Activated B cell treated with CpG ODN at 0.5 μM for 24 hours (primary cell): ENCODE data around the gene PSMG4. TPM values are rescaled to one million over a fixed set of nuclear protein-coding genes. Genes with fewer than 3 reads are reported as not detected.

Experiments used
- ATAC-seq: fragments of 200-7000 bp; cut with Tn5 transposase; one replicate; pipeline ENCODE4 v1.10.0; 2021; ENCODE audit warnings: low read depth, mild to moderate bottlenecking, moderate library complexity
- CTCF ChIA-PET: fragments of 350-600 bp; sonication (Branson Sonifier 250); formaldehyde crosslinking; loops from one replicate; lab custom pipeline; 2021; ENCODE audit warnings: antibody characterized with exemption; lab: Charles Lee
- POLR2A ChIA-PET: fragments of 350-600 bp; sonication (Branson Sonifier 250); formaldehyde crosslinking; loops from one replicate; lab custom pipeline; 2021; ENCODE audit warnings: antibody characterized with exemption; lab: Charles Lee
- DNase-seq: peaks from one replicate; pipeline ENCODE4 v3.0.0; 2022
- H3K27ac Mint-ChIP-seq: one replicate; pipeline ENCODE4 v1.8.0; 2020; ENCODE audit warnings: mixed read lengths
- H3K27me3 Mint-ChIP-seq: one replicate; pipeline ENCODE4 v1.8.0; 2021; ENCODE audit warnings: mixed read lengths
- H3K36me3 Mint-ChIP-seq: one replicate; pipeline ENCODE4 v1.8.0; 2021; ENCODE audit warnings: low read depth, mixed read lengths
- H3K4me1 Mint-ChIP-seq: one replicate; pipeline ENCODE4 v1.8.0; 2021; ENCODE audit warnings: mixed read lengths
- H3K4me3 Mint-ChIP-seq: one replicate; pipeline ENCODE4 v1.8.0; 2020; ENCODE audit warnings: mild to moderate bottlenecking, mixed read lengths
- H3K9me3 Mint-ChIP-seq: one replicate; pipeline ENCODE4 v1.8.0; 2020; ENCODE audit warnings: mixed read lengths
- CTCF ChIP-seq: fragments of 200-600 bp; IDR thresholded peaks from one replicate; pipeline ENCODE4 v1.8.0; 2022; ENCODE audit warnings: antibody characterized with exemption, mild to moderate bottlenecking
- intact Hi-C: fragments of 100-400 bp; cut with micrococcal nuclease; formaldehyde crosslinking; loops from one replicate; pipeline ENCODE4 v1.15.1; 2024
- total RNA-seq: library from RNA; stranded (reverse); gene quantifications from 2 replicates; pipeline ENCODE4 v1.2.3, GENCODE V29; 2022

Gene PSMG4
- total RNA-seq, 1 donor from 2014 or later, result 29.9 TPM

- ChIA-PET POLR2A (interaction anchor here (0.8 to 1.1 kb wide), 2 partner anchors 10 to 68 kb away, joined by 3 to 4 read pairs; no protein-coding TSS in a partner anchor), CTCF (interaction anchor here (0.8 to 1.3 kb wide), 2 partner anchors 20 to 21 kb away, joined by 3 to 4 read pairs; no protein-coding TSS in a partner anchor)
- H3K4me1 Mint-ChIP-seq, result peaks cover 48% of the 10 kb centered on the region
- TF ChIP-seq CTCF, result no peak
- no peak overlapping the region for H3K4me3 Mint-ChIP-seq
- DNase-seq (no peak), ATAC-seq (no peak)
- H3K27me3 Mint-ChIP-seq, result peaks cover 63% of the 10 kb centered on the region
- intact Hi-C loops, result loop anchor here (10.0 kb wide), 1 partner anchor 1606 kb away; no protein-coding TSS in a partner anchor
- no peak overlapping the region for H3K27ac Mint-ChIP-seq
- no peaks in the 10 kb centered on the region for H3K36me3 Mint-ChIP-seq
- H3K9me3 Mint-ChIP-seq, result no peaks in the 10 kb centered on the region
Observed at GRCh38 chr6:3230256-3230882, 28.4 kb upstream of the PSMG4 start.

GRCh38 chr6:3230900-3231246, 27.9 kb upstream of the PSMG4 start:
- Mint-ChIP-seq H3K4me3 (no peak overlapping the region), H3K9me3 (no peaks in the 10 kb centered on the region), H3K36me3 (no peaks in the 10 kb centered on the region), H3K4me1 (peaks cover 48% of the 10 kb centered on the region), H3K27ac (no peak overlapping the region), H3K27me3 (peaks cover 67% of the 10 kb centered on the region)
- ChIA-PET CTCF (interaction anchor here (0.8 kb wide), 1 partner anchor 19 kb away, joined by 3 read pairs; no protein-coding TSS in a partner anchor), POLR2A (interaction anchor here (1.1 kb wide), 1 partner anchor 9 kb away, joined by 3 read pairs; no protein-coding TSS in a partner anchor)
- intact Hi-C loops, result loop anchor here (1.0 to 10.0 kb wide), 2 partner anchors 20 to 1606 kb away; no protein-coding TSS in a partner anchor
- no peak for ATAC-seq
- no peak for TF ChIP-seq CTCF
- DNase-seq, result no peak

- Mint-ChIP-seq H3K4me1 (peaks cover 47% of the 10 kb centered on the region), H3K27me3 (peaks cover 65% of the 10 kb centered on the region), H3K9me3 (no peaks in the 10 kb centered on the region), H3K36me3 (no peaks in the 10 kb centered on the region), H3K4me3 (peak overlapping the region; percentile 21), H3K27ac (no peak overlapping the region)
- CTCF ChIA-PET, result interaction anchor here (0.8 kb wide), 1 partner anchor 19 kb away, joined by 3 read pairs; no protein-coding TSS in a partner anchor
- no peak for ATAC-seq
- DNase-seq, result no peak
- POLR2A ChIA-PET, result interaction anchor here (1.1 kb wide), 1 partner anchor 9 kb away, joined by 3 read pairs; no protein-coding TSS in a partner anchor
- no peak for TF ChIP-seq CTCF
- intact Hi-C loops, result loop anchor here (1.0 to 10.0 kb wide), 2 partner anchors 20 to 1607 kb away; no protein-coding TSS in a partner anchor
Observed at GRCh38 chr6:3231247-3232016, 27.3 kb upstream of the PSMG4 start.

GRCh38 chr6:3232017-3232945, 26.5 kb upstream of the PSMG4 start:
- CTCF ChIA-PET, result no interaction called here
- H3K36me3 Mint-ChIP-seq, result no peaks in the 10 kb centered on the region

More at GRCh38 chr6:3232017-3232945, 26.5 kb upstream of the PSMG4 start:
- Mint-ChIP-seq H3K4me1 (peaks cover 40% of the 10 kb centered on the region), H3K9me3 (no peaks in the 10 kb centered on the region), H3K4me3 (peak overlapping the region; percentile 21), H3K27me3 (peaks cover 59% of the 10 kb centered on the region), H3K27ac (no peak overlapping the region)
- intact Hi-C loops, result loop anchor here (10.0 kb wide), 1 partner anchor 1607 kb away; no protein-coding TSS in a partner anchor
- ATAC-seq, result no peak
- DNase-seq, result no peak
- no peak for TF ChIP-seq CTCF
- POLR2A ChIA-PET, result no interaction called here
